Osteocyte (in vitro differentiated cells): ENCODE results near the gene FRG2C. TPM values are rescaled to one million over a fixed set of nuclear protein-coding genes. Genes with fewer than 3 reads are reported as not detected.
A peak's percentile ranks its signal among the peaks of the same experiment; 100 is the strongest.
"Not testable (repeated sequence)": the region's sequence is repeated elsewhere in the genome, so short reads cannot be mapped to it uniquely, and the experiment has no call there.

Source experiments
- DNase-seq: peaks from one replicate; pipeline ENCODE4 v3.0.0; 2021; ENCODE audit warnings: mixed read lengths; ENCODE audit not compliant: unreplicated experiment; ENCODE audit errors: extremely low spot score
- H3K27ac Mint-ChIP-seq: one replicate; pipeline ENCODE4 v1.8.0; 2021; ENCODE audit warnings: mild to moderate bottlenecking, mixed read lengths; ENCODE audit not compliant: unreplicated experiment
- H3K27me3 Mint-ChIP-seq: one replicate; pipeline ENCODE4 v1.8.0; 2021; ENCODE audit warnings: mixed read lengths; ENCODE audit not compliant: unreplicated experiment
- H3K36me3 Mint-ChIP-seq: one replicate; pipeline ENCODE4 v1.8.0; 2021; ENCODE audit warnings: mixed read lengths; ENCODE audit not compliant: unreplicated experiment
- H3K4me1 Mint-ChIP-seq: one replicate; pipeline ENCODE4 v1.8.0; 2021; ENCODE audit warnings: mixed read lengths; ENCODE audit not compliant: unreplicated experiment
- H3K4me3 Mint-ChIP-seq: one replicate; pipeline ENCODE4 v1.8.0; 2021; ENCODE audit warnings: mild to moderate bottlenecking, moderate library complexity, mixed read lengths; ENCODE audit not compliant: unreplicated experiment
- H3K9me3 Mint-ChIP-seq: one replicate; pipeline ENCODE4 v1.8.0; 2021; ENCODE audit warnings: mixed read lengths; ENCODE audit not compliant: unreplicated experiment
- CTCF ChIP-seq: fragments of 200-600 bp; sonication (generic); IDR thresholded peaks from 2 replicates; pipeline ENCODE4 v1.5.0; 2021; ENCODE audit warnings: antibody characterized with exemption, mild to moderate bottlenecking, moderate library complexity
- total RNA-seq: library from RNA; stranded (reverse); gene quantifications from 2 replicates; pipeline ENCODE4 v1.2.1, GENCODE V29; 2021

The FRG2C gene
- total RNA-seq, 1 donor from 2014 or later: not detected

- not testable (repeated sequence) for DNase-seq
- Mint-ChIP-seq H3K27ac (peak overlapping the region; percentile 59), H3K4me3 (peak overlapping the region; percentile 64)
These were observed 3.9 kb downstream of the FRG2C start for GRCh38 chr3:75667757-75668701.

GRCh38 chr3:75668759-75669347 lies 4.7 kb downstream of the FRG2C start:
- Mint-ChIP-seq H3K4me3 (peak overlapping the region; percentile 11), H3K4me1 (peaks cover 33% of the 10 kb centered on the region), H3K36me3 (peaks cover 15% of the 10 kb centered on the region), H3K27me3 (peaks cover 14% of the 10 kb centered on the region), H3K9me3 (peaks cover 28% of the 10 kb centered on the region)
- DNase-seq: peak; percentile 100
- H3K27ac Mint-ChIP-seq: not testable (repeated sequence)

More at GRCh38 chr3:75667757-75668701, 3.9 kb downstream of the FRG2C start:
- H3K9me3 Mint-ChIP-seq: peaks cover 21% of the 10 kb centered on the region
- peaks cover 13% of the 10 kb centered on the region for H3K36me3 Mint-ChIP-seq
- H3K27me3 Mint-ChIP-seq: peaks cover 14% of the 10 kb centered on the region
- peaks cover 26% of the 10 kb centered on the region for H3K4me1 Mint-ChIP-seq

GRCh38 chr3:75669348-75670297 lies 5.5 kb downstream of the FRG2C start:
- H3K36me3 Mint-ChIP-seq: peaks cover 19% of the 10 kb centered on the region
- peaks cover 20% of the 10 kb centered on the region for H3K9me3 Mint-ChIP-seq
- not testable (repeated sequence) for DNase-seq, H3K27me3 Mint-ChIP-seq
- H3K4me1 Mint-ChIP-seq: peaks cover 33% of the 10 kb centered on the region
- peak overlapping the region; percentile 63 for H3K4me3 Mint-ChIP-seq
- peak overlapping the region; percentile 94 for H3K27ac Mint-ChIP-seq

- H3K36me3 Mint-ChIP-seq: peaks cover 19% of the 10 kb centered on the region
- H3K9me3 Mint-ChIP-seq: peaks cover 21% of the 10 kb centered on the region
- H3K27me3 Mint-ChIP-seq, DNase-seq: not testable (repeated sequence)
- peak overlapping the region; percentile 94 for H3K27ac Mint-ChIP-seq
- H3K4me1 Mint-ChIP-seq: peaks cover 33% of the 10 kb centered on the region
- peak overlapping the region; percentile 63 for H3K4me3 Mint-ChIP-seq
These were observed 6.5 kb downstream of the FRG2C start for GRCh38 chr3:75670298-75671286.

GRCh38 chr3:75671287-75672139 lies 7.4 kb downstream of the FRG2C start:
- H3K27me3 Mint-ChIP-seq, DNase-seq: not testable (repeated sequence)
- H3K4me1 Mint-ChIP-seq: peaks cover 33% of the 10 kb centered on the region
- peak overlapping the region; percentile 94 for H3K27ac Mint-ChIP-seq
- H3K4me3 Mint-ChIP-seq: peak overlapping the region; percentile 63
- peaks cover 25% of the 10 kb centered on the region for H3K9me3 Mint-ChIP-seq
- H3K36me3 Mint-ChIP-seq: peaks cover 25% of the 10 kb centered on the region

- Mint-ChIP-seq H3K4me1 (peaks cover 33% of the 10 kb centered on the region), H3K9me3 (peaks cover 22% of the 10 kb centered on the region), H3K27ac (peak overlapping the region; percentile 94), H3K36me3 (peaks cover 22% of the 10 kb centered on the region), H3K4me3 (peak overlapping the region; percentile 63)
- DNase-seq, H3K27me3 Mint-ChIP-seq: not testable (repeated sequence)
- TF ChIP-seq CTCF: peak; percentile 43
These were observed 8.1 kb downstream of the FRG2C start for GRCh38 chr3:75672140-75672775.

- peaks cover 15% of the 10 kb centered on the region for H3K9me3 Mint-ChIP-seq
These were observed 19.8 kb downstream of the FRG2C start for GRCh38 chr3:75683965-75684364.

More at GRCh38 chr3:75683965-75684364, 19.8 kb downstream of the FRG2C start:
- H3K4me1 Mint-ChIP-seq, H3K27me3 Mint-ChIP-seq, H3K4me3 Mint-ChIP-seq, DNase-seq, H3K36me3 Mint-ChIP-seq, H3K27ac Mint-ChIP-seq: not testable (repeated sequence)
